Endometrium (tissue), 2 donors: ENCODE results near the gene RGS19.

ENCODE experiments used
- FAIRE-seq: peaks from 2 replicates; lab custom pipeline; 2012; peaks lifted over from hg19 to GRCh38; lab: Jason Lieb, UNC
- donor health status: control.
- donor health status: control.

RGS19 gene

GRCh38 chr20:64107736-64108457 lies 28.6 kb upstream of the RGS19 start:
- no peak for FAIRE-seq

- no peak for FAIRE-seq
These were observed 27.8 kb upstream of the RGS19 start, which contains the start of gene NPBWR2 for GRCh38 chr20:64106981-64107735. NPBWR2 (minus strand) TSS chr20:64107565; CDS start chr20:64106831, 734 bp downstream.

- FAIRE-seq = no peak
These were observed 27.2 kb upstream of the RGS19 start for GRCh38 chr20:64106435-64106961.

- FAIRE-seq = no peak
These were observed 26.6 kb upstream of the RGS19 start for GRCh38 chr20:64105846-64106434.

- no peak for FAIRE-seq
These were observed 25.5 kb upstream of the RGS19 start for GRCh38 chr20:64104667-64105451.

GRCh38 chr20:64103871-64104666 lies 24.8 kb upstream of the RGS19 start:
- no peak for FAIRE-seq

- no peak for FAIRE-seq
These were observed 23.5 kb upstream of the RGS19 start for GRCh38 chr20:64102647-64103354.

- FAIRE-seq = no peak
These were observed 22.7 kb upstream of the RGS19 start for GRCh38 chr20:64101731-64102621.

- no peak for FAIRE-seq
These were observed 21.8 kb upstream of the RGS19 start for GRCh38 chr20:64100946-64101688.

- no peak for FAIRE-seq
These were observed 21.2 kb upstream of the RGS19 start for GRCh38 chr20:64100566-64100888.

GRCh38 chr20:64099880-64100565 lies 20.7 kb upstream of the RGS19 start:
- no peak for FAIRE-seq

GRCh38 chr20:64099086-64099786 lies 19.9 kb upstream of the RGS19 start:
- no peak for FAIRE-seq

GRCh38 chr20:64098471-64099013 lies 19.2 kb upstream of the RGS19 start:
- no peak for FAIRE-seq

- FAIRE-seq = no peak
These were observed 17.2 kb upstream of the RGS19 start for GRCh38 chr20:64096535-64096934.

- FAIRE-seq = no peak
These were observed 16.6 kb upstream of the RGS19 start for GRCh38 chr20:64095927-64096326.

GRCh38 chr20:64095455-64095854 lies 16.1 kb upstream of the RGS19 start:
- FAIRE-seq = no peak

GRCh38 chr20:64093013-64093503 lies 13.7 kb upstream of the RGS19 start:
- no peak for FAIRE-seq
